ENCODE data around the gene C5orf58.
A peak's percentile ranks its signal among the peaks of the same experiment; 100 is the strongest.

C5orf58 gene

DNA sequence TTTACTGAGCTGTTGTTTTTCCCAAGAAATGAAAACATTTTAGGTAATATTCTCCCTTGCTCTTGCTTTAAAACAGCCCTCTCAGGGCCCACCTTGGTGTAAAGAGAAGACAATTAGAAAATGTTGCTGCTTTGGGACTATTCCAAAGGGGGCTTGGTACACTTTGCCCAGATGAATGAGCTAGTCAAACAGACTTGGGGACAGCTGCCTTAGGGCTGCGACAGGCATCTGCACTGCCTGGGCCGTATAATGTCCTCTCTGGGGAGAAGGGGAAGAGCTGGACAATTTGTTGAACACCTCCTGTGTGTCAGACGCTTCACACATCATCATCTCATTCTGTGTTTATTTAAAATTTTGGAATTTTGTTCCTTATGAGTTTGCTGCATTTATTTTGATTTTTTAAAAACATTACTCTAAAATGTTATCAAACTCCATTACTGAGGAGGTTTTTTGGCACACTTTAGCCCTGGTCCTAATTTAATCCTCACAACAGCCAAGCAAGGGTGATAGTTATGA, 28.8 kb downstream of the C5orf58 start:
- DNase-seq = no peak

DNA sequence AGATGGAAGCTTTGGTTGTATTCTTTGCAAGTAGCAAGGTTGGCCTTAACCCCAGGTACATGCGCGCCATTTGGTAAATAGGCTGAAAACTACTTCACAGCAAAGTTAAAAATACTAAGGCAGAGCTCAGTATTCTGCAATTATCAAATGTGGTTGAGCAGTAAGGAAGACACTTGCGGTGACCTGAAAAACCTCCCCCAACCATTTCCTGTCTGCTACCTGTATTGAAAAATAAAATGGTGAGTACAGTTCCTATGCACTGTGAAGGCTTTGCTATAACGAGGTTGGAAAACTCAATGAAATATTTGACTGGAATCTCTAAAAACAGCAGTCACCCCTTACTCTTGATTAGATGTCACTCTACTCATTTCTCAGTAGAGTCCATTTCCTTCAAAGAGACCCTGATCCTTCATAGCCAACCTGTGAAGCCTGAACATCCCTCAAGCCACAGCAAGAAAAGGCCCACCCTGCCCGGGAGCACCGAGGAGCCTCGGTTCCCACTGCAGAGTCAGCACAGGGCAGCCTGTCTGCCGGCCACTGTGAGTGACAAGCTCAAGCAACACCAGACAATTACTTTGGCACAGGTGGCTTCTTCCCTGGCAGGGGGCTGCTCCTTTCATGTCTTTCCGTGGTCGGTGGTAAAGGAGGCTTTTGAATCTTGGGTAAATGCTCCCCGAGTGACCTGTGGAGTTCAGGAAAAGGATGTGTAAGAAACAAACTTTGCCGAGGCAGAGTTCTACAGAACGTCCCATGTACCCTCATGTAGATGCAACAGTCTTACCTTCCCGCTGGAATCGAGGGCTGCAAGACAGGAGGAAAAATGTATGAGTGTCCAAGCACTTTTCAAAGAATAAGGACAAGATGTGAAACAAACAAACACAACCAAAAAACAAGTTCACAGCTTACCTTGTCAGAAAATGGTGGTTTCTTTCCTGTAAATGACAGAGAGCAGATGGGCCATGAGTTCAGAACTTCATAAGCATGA, 29.6 kb downstream of the C5orf58 start:
- DNase-seq = no peak

DNA sequence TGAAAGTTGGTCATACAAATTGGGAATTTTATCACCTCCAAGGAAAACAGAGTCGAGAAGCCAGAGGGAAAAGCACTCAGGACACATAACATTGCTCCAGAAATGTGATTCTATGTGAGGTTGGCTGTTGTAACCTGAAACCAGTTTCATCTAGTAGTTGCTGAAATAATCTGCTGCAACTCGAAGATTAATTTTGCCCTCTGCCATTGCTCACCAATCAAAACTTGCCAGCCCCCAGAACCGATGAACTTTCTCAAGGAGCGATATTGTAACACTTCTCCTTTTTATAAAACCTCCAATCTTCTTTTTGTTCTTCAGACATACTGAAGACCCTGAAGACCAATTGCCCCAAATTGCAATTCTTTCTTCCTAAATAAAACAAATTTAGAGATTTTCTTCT, 31.1 kb downstream of the C5orf58 start:
- DNase-seq = no peak

DNA sequence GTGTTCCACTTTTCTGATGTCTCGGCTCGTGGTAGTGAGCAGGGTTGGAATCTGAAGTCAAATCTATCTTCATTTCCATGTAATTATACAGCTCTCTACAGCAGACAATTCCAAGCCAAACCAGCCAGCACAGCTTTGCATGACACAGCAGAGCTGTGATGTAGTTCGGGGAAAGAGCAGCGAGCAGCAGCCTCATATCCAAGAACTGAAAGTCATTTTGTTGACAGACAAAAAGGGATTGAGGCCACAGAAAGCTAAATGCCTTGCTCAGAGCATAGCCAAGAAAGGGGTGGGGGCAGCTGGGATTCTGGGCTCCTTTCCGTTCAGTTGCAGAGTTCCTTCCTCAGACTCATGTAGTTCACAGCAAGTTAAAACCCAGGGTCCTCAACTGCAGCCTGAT, 32.7 kb downstream of the C5orf58 start:
- no peak for DNase-seq

DNA sequence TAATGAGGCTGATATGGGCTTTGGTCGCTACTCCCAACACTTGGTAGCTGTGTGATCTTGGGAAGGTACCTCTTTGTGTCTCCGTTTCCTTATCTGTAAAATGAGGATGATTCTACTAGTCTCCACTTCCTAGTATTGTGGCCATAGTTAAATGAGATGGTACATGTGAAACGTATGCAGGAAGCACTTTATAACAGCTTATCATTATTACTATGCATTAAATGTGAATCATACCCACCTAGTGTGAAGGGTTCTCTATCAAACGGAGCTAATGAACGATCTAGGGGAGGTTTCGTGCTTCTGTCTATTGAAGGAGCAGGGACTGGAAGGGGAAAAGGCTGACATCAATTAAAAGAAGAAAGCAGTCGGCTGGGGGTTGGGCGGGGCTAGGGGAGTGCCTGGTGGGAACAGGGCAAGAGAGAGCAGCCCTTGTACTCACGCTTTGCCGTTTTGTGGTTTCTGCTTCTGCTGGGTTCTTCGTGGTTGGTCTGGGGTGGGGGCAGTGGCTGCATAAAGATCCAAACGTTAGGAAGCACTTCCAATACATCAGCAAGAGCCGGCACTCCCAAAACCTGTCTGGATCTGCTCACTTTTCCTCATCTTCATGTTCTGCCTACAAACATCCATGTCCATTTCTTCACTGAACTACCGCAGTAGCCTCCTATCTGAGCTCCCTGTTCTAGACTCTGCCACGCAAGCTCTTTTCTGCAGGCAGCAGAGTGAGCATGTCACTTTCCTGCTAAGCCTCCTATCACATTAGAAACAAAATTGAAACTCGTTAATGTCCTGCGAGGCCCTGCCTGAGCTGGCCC, 34.0 kb downstream of the C5orf58 start:
- DNase-seq = no peak

DNA sequence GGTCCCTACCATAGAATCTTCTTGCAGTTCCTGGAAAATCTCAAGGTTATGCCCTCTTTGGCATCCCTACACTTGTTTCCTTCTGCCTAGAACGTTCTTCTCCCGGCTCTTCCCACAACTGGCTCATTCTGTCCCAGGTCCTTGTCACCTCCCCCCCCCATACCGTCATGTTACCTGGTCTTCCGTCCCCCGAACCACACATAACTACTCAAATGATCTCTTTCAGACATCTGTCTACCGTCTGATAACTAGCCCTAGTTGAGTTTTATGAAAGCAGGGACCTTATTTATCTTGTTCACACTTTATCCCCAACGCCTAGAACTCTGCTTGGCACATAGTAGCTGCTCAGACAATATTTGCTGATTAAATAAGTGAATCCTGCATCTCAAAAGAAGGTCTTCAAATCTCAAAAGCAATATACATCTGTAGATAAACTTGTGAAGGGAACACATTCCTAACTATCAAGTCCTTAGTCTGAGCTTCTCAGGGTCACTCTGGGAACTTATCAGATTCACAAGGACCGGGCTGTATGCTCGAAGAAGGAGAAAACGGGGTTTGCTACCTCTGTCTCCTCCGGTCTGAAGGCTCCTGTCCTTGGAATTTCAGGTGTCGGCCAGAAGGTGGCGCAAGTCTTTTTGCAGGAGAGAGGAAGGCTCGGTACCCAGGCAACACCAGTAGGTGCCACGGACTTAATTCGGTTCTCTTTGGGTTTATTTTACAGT, 34.8 kb downstream of the C5orf58 start:
- DNase-seq = peak; percentile 1

DNA sequence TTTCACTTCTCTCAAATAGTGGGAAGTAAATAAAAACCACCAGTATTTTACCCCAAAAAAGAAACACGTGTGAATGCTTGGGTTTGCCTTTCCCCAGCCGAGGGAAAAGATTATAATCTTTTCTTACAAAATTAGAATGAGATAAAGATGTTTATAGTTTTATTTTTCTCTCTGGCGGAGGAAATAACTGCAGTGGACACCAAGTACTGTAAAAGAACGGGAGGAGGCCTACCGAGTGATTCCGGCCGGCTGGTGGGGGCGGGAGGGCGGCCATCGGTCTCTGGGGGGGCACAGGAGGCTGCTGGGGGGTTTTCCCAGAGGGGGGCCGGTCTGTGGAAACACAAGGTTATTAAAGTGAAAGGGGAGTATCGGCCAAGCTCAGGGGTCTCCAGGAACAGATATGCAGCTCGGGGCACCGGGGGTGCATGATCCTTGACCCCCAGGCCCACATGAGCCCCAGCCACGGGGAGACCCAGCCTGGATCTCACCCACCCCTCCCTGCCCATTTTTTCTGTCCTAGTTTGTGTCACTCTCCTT, 35.4 kb downstream of the C5orf58 start:
- no peak for DNase-seq

DNA sequence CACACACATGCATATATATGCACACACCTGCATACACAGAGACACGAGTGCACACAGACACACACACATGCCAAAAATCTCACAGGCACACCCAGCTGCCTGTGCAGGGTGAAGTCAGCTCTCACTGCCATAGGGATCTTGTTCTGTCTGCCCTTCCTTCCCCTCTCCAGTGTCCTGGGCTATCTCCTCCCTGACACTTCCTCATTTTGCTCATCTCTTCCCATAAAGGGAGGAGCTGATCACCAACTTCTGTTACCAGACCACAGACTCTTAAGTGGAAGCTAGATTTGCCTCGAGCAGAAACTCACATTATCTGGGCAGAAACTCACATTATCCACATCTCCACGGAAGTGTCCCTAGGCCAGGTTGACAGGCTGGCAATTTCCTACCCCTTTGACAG, 36.1 kb downstream of the C5orf58 start:
- no peak for DNase-seq

DNA sequence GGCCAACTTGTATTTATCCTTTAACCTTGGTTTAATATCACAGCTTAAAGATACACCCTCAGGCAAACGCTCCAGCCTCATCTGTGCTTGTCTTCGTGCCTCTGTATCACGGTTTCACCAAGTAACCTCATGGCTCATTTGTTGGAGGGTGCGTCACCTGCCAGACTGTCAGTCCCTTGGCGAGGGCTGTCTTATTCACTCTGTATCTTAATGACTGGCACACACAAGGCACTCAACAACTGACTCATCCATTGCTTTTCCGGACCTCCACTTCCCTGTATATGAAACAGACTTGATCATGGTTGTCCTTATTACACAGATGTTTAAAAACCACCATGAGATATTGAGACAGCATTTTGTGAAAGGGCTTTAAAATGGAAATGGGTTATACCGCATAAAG, 36.8 kb downstream of the C5orf58 start:
- DNase-seq = no peak

DNA sequence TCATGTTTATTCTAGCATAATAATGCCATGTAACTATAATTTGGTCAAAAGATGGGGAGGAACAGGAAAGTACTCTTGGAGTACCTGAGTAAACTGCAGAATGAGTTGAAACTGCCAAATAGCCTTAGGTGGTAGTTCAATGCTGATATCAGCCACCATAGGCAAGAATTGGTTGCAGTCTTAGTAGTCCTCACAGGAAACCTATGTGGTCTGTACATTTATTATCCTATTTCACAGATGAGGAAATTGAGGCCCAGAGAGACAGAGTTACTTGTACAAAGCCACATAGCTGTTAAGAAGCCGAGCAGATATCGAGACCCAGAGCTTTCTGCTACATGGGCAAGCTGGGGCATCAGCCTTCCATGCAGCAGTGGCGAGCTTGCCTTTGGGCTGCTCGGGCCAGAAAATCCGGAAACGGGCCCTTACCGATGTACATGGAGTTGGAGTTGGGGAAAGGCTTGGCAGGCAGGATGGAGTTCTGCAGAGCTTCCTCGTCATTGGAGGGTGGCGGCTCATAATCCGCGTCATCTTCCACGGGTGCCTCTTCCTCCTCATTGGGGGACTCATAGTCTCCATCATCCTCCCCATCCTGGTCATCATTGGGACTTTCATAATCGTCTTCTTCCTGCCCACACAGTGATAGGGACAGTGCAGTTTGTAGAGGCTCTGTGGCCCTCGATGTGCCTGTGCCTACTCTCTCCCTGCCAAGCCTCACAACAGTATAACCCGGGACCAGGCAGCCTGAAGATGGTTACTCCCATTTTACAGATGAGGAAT, 37.7 kb downstream of the C5orf58 start:
- no peak for DNase-seq

DNA sequence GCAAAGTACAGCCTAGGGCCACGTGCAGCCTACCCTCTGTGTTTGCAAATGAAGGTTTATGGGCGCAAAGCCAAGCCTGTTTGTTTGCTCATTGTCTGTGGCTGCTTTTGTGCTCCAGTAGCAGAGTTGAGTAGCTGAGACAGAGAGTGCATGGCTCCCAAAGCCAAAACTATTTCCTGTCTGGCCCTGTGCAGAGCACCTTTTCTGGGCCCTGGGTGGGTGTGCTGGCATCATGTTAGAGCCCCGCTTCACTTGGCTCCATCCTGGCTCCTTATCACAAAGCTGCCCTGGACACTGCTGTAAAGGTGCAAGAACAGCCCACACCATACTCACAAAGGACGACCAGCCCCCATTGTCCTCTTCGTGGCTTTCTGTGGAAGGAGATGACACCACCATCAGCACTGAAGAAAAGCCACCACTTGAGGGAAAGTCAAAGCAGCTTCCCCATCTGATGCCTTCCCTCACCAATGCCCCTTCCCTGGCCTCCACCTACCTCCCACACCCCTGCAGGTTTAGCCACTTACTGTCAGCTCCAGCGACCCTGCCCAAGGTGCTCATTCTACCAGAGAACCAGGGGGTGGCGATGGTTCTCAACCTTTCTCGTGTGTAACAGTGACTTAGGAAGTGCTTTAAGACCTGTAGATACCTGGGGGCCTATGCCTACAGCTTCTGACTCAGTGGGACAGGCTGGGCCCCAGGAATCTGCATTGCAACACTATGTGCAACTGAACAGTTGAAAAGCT, 41.4 kb downstream of the C5orf58 start:
- DNase-seq = no peak

DNA sequence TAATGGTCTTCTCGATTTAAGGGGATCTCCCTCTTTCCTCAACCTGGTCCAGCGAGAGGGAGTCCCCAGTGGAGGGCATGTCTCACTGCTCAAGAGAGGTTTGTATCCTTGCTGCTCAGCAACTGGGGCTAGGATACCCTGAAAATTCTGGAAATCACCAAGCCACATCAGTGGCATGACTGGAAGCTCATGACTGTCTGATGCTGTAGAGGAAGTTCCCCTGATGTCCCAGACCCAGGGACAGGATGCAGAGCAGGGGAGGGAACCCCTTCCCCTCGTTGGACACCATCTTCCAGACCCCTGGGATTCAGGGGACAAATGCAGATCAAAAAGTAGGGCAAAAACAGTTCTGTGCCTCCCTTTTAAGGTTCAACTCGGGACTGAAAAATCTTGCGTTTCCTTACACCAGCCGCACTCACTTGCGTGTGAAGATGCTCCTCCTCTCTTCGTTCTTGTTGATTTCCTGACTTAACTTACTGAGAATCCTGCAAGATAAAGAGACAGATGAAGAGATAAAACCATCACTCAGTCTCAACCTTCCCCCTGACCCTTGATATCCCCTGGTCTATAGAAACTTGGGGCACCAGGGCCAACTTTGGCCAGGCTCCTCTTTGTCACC, 42.7 kb downstream of the C5orf58 start:
- no peak for DNase-seq

DNA sequence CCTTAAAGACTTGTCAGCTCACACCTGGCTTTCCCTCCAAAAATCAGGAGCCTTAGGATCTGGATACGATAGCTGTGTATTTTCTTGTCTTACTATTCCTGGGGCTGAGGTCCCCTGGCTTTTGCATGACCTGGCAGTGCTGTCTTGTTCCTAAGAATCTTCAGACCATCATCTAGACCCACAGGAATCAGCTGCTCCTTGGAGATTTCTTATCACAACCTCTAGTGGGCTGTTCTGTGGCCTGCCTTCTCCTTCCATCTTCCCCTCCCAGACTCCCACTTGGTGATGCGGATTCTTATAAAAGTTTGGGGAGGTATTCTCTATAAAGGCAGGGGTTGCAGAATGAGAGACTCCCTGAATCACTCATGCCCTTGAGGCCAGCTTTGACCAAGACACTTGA, 43.4 kb downstream of the C5orf58 start:
- DNase-seq = no peak

DNA sequence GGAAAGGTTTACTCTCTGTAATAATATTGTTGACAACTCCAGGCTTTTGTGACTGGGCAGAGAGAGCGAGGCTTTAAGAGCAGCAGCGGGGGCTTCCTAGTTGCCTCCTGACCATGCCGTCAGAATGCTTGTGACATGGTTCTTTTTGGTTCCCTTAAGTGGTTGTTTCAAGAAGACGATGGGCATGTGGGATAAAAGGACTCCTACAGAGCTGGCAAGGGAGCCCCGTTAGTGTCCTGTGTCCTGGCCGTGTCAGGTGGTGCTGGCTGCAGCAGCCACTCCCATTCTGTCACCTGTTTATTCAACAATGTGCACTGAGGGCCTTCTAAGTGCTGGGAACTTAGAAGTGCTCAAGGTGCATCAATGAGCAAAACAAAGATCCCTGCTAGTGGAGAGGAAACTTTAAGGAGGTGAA, 45.1 kb downstream of the C5orf58 start:
- DNase-seq = no peak

DNA sequence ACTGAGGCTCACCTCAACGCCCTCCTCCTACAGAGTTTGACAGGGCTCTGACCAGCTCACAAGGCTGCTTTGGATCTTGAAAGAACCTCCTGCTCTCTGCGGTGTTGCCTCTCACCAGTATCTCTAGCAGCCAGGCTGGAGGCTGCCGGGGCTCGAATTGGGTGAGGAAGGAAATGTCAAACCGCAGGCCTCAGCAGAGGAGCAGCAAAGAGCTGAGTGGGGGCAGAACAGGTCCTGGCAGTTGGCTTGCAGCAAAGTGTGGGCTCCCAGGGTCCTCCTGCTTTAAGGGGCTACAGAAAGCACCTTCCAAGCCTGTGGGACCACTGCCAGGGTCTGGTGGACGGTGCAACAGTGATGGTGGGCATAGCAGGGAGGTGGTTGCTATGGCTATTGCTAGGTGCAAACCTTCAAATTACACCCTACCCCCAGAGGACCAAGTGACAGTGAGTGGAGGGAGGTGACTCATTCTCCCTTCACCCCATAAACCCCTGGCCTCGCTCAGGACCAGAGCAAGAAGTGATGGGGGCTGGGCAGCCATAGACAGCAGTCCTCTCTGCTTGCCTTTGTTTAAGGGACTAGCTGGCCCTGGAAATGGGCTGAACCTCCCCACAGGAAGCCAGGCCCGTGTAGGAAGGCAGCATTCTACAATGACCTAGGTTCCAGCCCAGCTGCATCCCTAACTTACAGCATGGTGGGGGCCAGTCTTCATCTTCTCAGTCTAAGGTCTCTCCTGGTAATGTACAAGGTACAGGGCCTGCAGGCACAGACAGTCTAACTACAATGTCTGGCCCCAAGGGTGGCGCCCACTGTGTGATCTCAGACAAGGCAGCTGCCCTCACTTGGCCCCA, 46.0 kb downstream of the C5orf58 start:
- DNase-seq = no peak

DNA sequence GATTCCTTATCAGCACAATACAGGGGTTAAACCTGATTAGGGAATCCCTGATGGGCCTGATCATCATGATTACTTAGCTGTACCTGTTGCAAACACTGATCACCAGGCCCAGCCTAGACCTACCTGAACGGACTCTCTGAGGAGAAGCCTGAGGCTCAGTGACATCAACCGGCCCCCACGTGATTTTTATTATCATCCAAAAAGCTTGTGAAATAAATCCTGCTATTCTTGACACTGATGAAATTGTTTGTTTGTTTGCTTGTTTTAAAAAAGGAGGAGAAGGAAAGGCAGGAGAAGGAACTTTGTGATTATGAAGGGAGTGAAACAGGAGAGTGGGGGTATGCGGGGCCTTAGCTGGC, 46.7 kb downstream of the C5orf58 start:
- DNase-seq = no peak

DNA sequence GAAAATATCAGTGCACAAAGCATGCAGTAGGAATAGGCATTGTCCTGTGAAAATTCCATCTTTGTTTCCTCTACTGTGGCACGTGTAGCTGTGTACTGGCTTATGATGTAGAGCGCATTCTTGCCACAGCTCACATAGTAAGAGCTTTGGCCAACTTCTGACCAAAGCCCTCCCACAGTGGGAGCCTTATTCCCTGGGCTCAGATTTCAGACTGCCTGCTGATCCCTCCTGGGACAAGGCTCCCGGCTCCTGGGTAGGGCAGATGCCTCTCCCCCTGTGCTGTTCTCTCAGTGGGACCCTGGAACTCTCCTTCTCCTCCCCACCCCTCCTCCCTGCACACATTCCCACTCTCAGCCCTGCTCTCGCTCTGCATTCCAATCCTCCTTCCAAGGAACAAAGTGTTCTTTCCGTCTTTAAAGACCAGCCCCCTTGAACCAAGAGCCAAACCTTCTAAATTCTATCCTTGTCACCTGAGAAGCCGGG, 47.3 kb downstream of the C5orf58 start:
- no peak for DNase-seq

DNA sequence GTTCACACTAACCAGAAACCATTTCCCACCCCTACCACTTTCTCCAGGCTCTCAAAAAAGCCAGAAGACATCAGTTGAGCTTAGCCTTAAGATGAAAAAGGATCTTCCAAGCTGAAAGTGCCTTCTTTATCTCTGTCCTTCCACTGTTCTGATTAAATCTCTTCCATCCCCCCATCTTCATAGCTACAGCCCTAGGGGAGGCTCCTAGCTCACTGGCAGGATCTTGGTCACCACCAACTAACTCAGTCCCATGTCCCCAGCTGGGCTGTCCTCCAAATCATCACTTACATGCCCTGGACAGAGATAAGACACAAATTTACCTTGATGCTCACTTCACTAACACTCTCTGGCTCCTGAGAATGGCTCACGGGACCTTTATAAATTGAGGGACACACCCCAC, 50.5 kb downstream of the C5orf58 start:
- no peak for DNase-seq

DNA sequence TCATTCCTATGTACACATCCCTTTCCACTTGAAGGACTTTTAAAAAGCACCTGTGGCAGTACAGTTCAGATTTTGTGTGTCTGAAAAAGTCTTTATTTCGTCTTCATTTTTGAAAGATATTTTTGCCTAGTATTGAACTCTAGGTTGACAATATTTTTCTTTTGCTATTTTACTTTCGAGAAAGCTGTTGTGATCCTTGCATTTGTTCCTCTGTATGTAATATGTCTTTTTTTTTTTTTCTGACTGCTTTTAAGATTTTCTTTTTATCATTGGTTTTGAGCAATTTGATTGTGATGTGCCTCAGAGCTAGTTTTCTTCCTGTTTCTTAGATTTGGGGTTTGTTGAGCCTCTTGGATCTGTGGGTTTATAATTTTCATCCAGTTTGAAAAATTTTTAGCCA, 51.4 kb downstream of the C5orf58 start:
- DNase-seq = no peak

DNA sequence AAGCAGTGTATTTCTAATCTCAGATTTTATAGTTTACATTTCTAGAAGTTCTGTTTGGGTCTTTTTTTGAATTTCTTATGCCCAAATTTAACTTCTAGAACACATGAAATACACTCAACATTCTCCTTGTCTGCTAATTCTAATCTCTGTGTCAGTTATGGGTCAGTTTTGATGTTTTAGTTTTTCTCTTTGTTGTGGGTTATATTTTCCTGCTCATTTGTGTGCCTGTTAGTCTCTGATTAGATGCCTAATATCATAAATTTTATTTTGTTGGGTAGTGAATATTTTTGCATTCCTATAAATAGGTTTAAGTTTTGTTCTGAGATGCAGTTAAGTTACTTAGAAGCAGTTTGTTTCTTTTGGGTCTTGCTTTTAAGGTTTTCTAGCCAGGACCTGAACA, 52.4 kb downstream of the C5orf58 start:
- DNase-seq = no peak

All from NCI-H524 treated with DMSO at 0.1 percent for 48 hours (cell line).